HUES64 (cell line): Measurements from ENCODE around the gene MCM9.

Source experiments
- H3K27ac ChIP-seq: 2 replicates; pipeline ENCODE4 v1.7.0; 2013; ENCODE audit warnings: low read depth, low read length, inconsistent platforms
- H3K27me3 ChIP-seq: 2 replicates; pipeline ENCODE4 v1.6.1; 2013; ENCODE audit warnings: mild to moderate bottlenecking, low read length; ENCODE audit not compliant: insufficient read depth
- H3K36me3 ChIP-seq: 2 replicates; pipeline ENCODE4 v1.6.1; 2013; ENCODE audit warnings: mild to moderate bottlenecking, low read length; ENCODE audit not compliant: insufficient read depth
- H3K4me1 ChIP-seq: 2 replicates; pipeline ENCODE4 v1.6.1; 2013; ENCODE audit warnings: mild to moderate bottlenecking, low read length, moderate library complexity; ENCODE audit not compliant: insufficient read depth
- H3K4me3 ChIP-seq: 2 replicates; pipeline ENCODE4 v1.5.1; 2013; ENCODE audit warnings: mild to moderate bottlenecking, low read length, moderate library complexity
- H3K9ac ChIP-seq: 2 replicates; pipeline ENCODE4 v1.6.1; 2013; ENCODE audit warnings: mild to moderate bottlenecking, low read depth, low read length
- H3K9me3 ChIP-seq: 2 replicates; pipeline ENCODE4 v1.6.1; 2013; ENCODE audit warnings: low read depth, low read length; ENCODE audit not compliant: insufficient read depth
- WGBS: fragments of 150-250, 120-280 bp; methylation state at CpG from one replicate; pipeline ENCODE4 v1.1.7; 2013; ENCODE audit warnings: missing lambda C conversion rate; 5-methylcytosine and 5-hydroxymethylcytosine counted together

Gene MCM9

DNA sequence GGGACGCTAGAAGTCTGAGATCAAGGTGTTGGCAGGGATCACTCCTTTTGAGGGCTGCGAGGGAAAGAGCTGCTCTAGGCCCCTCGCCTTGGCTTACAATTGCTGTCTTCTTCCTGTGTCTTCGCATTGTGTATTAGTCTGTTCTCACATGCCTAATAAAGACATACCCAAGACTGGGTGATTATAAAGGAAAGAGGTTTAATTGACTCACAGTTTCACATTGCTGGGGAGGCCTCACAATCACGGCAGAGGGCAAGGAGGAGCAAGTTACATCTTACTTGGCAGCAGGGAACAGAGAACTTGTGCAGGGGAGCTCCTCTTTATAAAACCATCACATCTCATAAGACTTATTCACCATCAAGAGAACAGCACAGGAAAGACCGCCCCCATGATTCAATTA, 143.5 kb downstream of the MCM9 start:
- no peaks in the 10 kb centered on the region for H3K27me3 ChIP-seq
- no peak overlapping the region for H3K9ac ChIP-seq
- peaks cover 11% of the 10 kb centered on the region for H3K9me3 ChIP-seq
- H3K36me3 ChIP-seq, result no peaks in the 10 kb centered on the region
- 89% methylated on average over 6 of the region's 6 CpGs for WGBS
- H3K4me1 ChIP-seq, result no peaks in the 10 kb centered on the region
- H3K4me3 ChIP-seq, result no peak overlapping the region
- no peak overlapping the region for H3K27ac ChIP-seq

- WGBS, result 85% methylated on average over 4 of the region's 4 CpGs
- H3K36me3 ChIP-seq, result no peaks in the 10 kb centered on the region
- H3K27ac ChIP-seq, result no peak overlapping the region
- H3K9ac ChIP-seq, result no peak overlapping the region
- no peaks in the 10 kb centered on the region for H3K27me3 ChIP-seq
- H3K4me3 ChIP-seq, result no peak overlapping the region
- H3K9me3 ChIP-seq, result no peaks in the 10 kb centered on the region
- no peaks in the 10 kb centered on the region; the same call in 1 of the 2 replicates for H3K4me1 ChIP-seq
These were observed 145.0 kb downstream of the MCM9 start for GRCh38 chr6:118789954-118790353.

- H3K9ac ChIP-seq, result no peak overlapping the region
- H3K27me3 ChIP-seq, result no peaks in the 10 kb centered on the region
- no peaks in the 10 kb centered on the region for H3K36me3 ChIP-seq
- no peak overlapping the region for H3K4me3 ChIP-seq
- peaks cover 5% of the 10 kb centered on the region; the same call in 1 of the 2 replicates for H3K4me1 ChIP-seq
- H3K27ac ChIP-seq, result no peak overlapping the region
- WGBS, result 93% methylated on average over 4 of the region's 5 CpGs
- H3K9me3 ChIP-seq, result no peaks in the 10 kb centered on the region
These were observed 145.5 kb downstream of the MCM9 start for GRCh38 chr6:118789419-118789818.

GRCh38 chr6:118788702-118789101, 146.3 kb downstream of the MCM9 start:
- H3K9ac ChIP-seq, result no peak overlapping the region
- 88% methylated on average over 2 of the region's 4 CpGs for WGBS
- peaks cover 7% of the 10 kb centered on the region; the same call in 1 of the 2 replicates for H3K4me1 ChIP-seq
- H3K4me3 ChIP-seq, result no peak overlapping the region
- no peak overlapping the region for H3K27ac ChIP-seq
- H3K9me3 ChIP-seq, result no peaks in the 10 kb centered on the region
- no peaks in the 10 kb centered on the region for H3K27me3 ChIP-seq
- no peaks in the 10 kb centered on the region for H3K36me3 ChIP-seq

DNA sequence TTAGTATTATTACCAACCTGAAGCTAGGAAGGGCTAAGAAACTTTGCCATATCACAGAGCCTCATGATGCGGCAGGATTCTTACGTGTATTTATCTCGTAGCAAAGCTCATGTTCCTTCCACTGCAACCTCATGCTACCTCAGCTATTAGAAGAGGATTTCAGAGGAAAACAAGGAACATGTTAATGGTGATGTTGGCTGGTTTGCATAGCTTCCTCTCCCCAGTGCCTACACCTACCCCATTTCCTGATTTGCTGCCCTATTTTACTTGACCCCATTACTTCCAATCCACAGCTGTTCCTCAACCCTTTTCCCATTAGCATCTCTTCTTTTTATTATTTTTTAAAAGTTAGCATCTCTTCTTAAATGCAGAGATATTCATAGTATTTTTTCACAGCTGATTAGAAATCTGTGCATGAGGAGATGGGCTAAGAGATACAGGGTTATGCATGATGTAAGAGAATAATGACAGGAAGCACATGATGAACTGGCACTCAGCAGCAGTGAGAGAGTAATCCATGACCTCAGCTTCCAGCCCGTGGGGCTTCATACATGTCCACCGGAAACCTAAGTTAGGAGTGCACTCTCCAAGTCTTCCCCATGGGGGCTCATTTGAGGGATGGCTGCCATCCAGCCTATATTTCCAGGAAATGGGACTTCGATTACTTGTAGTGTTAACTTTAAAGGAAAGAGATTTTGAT, 147.1 kb downstream of the MCM9 start:
- Histone ChIP-seq H3K4me1 (peaks cover 7% of the 10 kb centered on the region; the same call in 1 of the 2 replicates), H3K27ac (no peak overlapping the region), H3K4me3 (no peak overlapping the region), H3K36me3 (no peaks in the 10 kb centered on the region), H3K9me3 (no peaks in the 10 kb centered on the region), H3K27me3 (no peaks in the 10 kb centered on the region), H3K9ac (no peak overlapping the region)
- WGBS, result 91% methylated on average over 6 of the region's 6 CpGs

- no peaks in the 10 kb centered on the region for H3K36me3 ChIP-seq
- H3K9ac ChIP-seq, result no peak overlapping the region
- H3K27ac ChIP-seq, result no peak overlapping the region
- H3K27me3 ChIP-seq, result no peaks in the 10 kb centered on the region
- H3K4me1 ChIP-seq, result peaks cover 7% of the 10 kb centered on the region; the same call in 1 of the 2 replicates
- no peak overlapping the region for H3K4me3 ChIP-seq
- no peaks in the 10 kb centered on the region for H3K9me3 ChIP-seq
- WGBS, result 87% methylated on average over 7 of the region's 8 CpGs
These were observed 148.1 kb downstream of the MCM9 start for GRCh38 chr6:118786596-118787453.

DNA sequence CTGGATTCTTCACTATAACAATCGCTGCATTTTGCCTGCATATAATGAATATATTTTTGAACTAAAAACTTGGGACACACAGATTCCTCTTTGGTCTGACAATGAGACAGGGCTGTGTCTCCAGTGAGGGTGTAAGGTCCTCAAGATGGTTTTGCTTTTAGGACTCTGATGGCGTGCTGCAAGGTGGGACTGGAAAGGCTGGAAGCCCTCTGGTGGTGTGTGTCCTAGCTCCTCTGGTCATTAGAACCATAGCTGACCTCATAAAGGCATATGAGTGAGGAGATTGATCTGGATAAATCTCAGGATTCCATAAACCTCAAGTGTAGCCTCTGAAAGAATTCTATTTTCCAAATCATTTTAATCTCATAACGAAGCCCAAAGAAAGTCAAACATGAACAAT, 149.4 kb downstream of the MCM9 start:
- no peak overlapping the region for H3K4me3 ChIP-seq
- no peaks in the 10 kb centered on the region for H3K27me3 ChIP-seq
- 93% methylated on average over 3 of the region's 3 CpGs for WGBS
- H3K36me3 ChIP-seq, result no peaks in the 10 kb centered on the region
- H3K4me1 ChIP-seq, result peaks cover 7% of the 10 kb centered on the region; the same call in 1 of the 2 replicates
- H3K9ac ChIP-seq, result no peak overlapping the region
- no peak overlapping the region for H3K27ac ChIP-seq
- H3K9me3 ChIP-seq, result no peaks in the 10 kb centered on the region

GRCh38 chr6:118784641-118785164, 150.3 kb downstream of the MCM9 start:
- Histone ChIP-seq H3K27me3 (no peaks in the 10 kb centered on the region), H3K27ac (no peak overlapping the region), H3K9me3 (no peaks in the 10 kb centered on the region), H3K36me3 (no peaks in the 10 kb centered on the region), H3K4me1 (peaks cover 7% of the 10 kb centered on the region; the same call in 1 of the 2 replicates), H3K4me3 (no peak overlapping the region), H3K9ac (no peak overlapping the region)
- 86% methylated on average over 5 of the region's 5 CpGs for WGBS

DNA sequence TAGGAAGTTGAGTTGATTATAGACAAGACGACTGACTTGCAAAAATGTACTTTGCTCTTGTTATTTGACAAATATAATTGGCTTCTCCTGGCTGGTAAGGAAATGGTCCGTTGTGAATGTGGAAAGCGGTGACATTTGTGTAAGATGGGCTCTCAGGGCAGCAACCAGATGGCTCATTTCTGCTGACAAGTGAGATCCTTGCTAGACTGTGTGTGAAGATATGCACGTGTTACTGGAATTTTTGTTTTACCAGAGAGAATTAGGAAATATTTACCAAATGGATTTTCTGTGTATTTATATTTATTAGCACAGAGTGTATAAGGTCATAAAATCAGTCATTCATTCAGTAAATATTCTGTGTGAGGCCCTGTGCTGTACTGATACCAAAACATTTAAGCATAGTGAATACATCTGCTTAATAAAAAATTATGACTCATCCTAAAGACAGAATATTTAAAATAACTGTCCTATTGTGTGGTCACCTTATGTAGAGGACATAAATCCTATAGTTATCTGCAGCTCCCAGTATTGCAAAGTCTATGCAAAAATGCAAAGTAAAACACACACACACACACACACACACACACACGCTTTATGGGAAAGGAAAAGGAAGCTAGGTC, 150.9 kb downstream of the MCM9 start:
- Histone ChIP-seq H3K27ac (no peak overlapping the region), H3K9ac (no peak overlapping the region), H3K27me3 (no peaks in the 10 kb centered on the region), H3K9me3 (no peaks in the 10 kb centered on the region), H3K4me1 (peaks cover 7% of the 10 kb centered on the region; the same call in 1 of the 2 replicates), H3K36me3 (no peaks in the 10 kb centered on the region), H3K4me3 (no peak overlapping the region)
- WGBS, result 89% methylated on average over 4 of the region's 5 CpGs

DNA sequence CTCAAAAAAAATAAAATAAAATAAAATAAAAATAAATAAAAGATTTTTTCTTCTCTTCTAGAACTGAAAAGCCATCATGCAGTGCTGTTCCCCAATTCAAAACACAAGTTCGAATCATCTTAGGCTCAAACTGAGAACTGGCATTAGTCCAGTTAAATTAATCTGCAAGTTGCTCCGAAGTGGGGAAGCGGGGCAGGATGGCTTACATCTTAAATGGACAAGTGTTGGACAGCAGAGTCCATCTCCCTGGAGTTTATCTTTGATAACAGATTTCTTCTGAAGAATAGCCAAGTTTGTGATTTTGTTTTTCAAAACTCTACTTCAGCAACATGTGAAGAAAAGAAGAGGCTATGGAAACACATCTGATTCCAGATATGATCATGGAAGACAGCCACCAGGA, 152.3 kb downstream of the MCM9 start:
- H3K4me3 ChIP-seq, result no peak overlapping the region
- peaks cover 7% of the 10 kb centered on the region; the same call in 1 of the 2 replicates for H3K4me1 ChIP-seq
- H3K27ac ChIP-seq, result no peak overlapping the region
- WGBS, result 98% methylated on average over 3 of the region's 3 CpGs
- no peaks in the 10 kb centered on the region for H3K36me3 ChIP-seq
- no peak overlapping the region for H3K9ac ChIP-seq
- no peaks in the 10 kb centered on the region for H3K9me3 ChIP-seq
- no peaks in the 10 kb centered on the region for H3K27me3 ChIP-seq

GRCh38 chr6:118781897-118782296, 153.1 kb downstream of the MCM9 start:
- H3K4me3 ChIP-seq, result no peak overlapping the region
- H3K9me3 ChIP-seq, result no peaks in the 10 kb centered on the region
- peaks cover 7% of the 10 kb centered on the region; the same call in 1 of the 2 replicates for H3K4me1 ChIP-seq
- no peaks in the 10 kb centered on the region for H3K27me3 ChIP-seq
- no peak overlapping the region for H3K27ac ChIP-seq
- WGBS, result 92% methylated on average over 2 of the region's 2 CpGs
- no peaks in the 10 kb centered on the region for H3K36me3 ChIP-seq
- no peak overlapping the region for H3K9ac ChIP-seq
